Activated gamma-delta T cell treated with Interleukin-2 at 50 U/mL for 16 hours (primary cell): ENCODE results near the gene HIF1AN.

Experiments
- DNase-seq: peaks from one replicate; pipeline ENCODE4 v3.0.0-alpha.2; 2020

The HIF1AN gene

DNA sequence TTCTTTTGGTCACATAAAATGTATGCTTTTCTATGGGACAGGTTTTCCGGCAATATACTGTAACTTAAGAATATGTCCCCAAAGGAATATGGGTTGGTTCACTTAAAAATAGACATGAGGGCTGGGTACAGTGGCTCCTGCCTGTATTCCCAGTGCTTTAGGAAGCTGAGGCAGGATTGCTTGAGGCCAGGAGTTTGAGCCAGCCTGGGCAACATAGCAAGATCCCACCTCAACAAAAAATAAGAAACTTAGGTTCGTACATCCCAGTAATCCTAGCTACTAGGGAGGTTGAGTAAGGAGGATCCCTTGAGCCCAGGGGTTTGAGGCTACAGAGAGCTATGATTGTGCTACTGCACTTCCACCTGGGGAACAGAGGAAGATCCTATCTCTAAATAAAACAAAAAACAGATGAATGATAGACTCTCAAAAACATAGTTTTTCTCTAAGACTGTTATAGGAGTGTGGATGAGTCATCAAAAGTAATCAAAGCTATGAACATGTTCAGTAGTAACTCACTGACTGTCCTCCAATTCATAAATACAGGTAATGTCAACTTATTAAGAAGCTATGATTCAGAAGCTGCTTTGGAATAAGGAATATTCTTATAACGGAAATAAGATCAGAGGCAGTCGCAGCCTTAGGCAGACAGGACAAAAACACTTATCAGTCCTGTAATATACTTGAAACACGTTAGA lies 13.5 kb upstream of the HIF1AN start:
- DNase-seq, result no peak

DNA sequence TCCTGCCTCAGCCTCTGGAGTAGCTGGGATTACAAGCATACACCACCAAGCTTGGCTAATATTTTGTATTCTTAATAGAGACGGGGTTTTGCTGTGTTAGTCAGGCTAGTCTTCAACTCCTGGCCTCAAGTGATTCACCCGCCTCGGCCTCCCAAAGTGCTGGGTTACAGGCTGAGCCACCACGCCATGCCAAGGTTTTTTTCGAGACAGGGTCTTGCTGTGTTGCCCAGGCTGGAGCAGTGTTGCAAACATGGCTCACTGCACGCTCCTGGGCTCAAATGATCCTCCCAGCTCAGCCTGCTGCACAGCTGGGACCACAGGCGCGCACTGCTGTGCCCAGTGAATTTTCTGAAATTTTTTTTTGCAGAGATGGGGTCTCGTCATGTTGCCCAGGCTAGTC lies 12.8 kb upstream of the HIF1AN start:
- no peak for DNase-seq

DNA sequence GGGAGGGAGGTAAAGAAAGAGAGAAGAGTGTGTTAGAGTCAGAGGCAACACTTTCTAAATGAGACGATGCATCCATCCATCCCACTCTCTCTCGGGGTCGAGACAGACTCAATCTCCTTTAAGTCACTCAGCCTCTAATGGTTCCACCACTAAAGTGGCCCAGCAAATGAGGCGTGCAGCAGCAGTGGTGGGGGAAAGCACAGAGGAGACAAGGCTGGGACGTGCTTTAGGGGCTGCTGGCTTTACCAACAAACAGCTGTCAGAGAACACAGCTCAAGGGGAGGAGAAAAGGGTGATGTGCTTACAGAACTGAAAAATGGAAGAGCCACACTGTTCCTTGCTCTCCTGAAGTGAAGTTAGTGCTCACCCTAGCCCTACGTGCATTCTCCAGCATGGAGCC lies 11.5 kb upstream of the HIF1AN start:
- no peak for DNase-seq

DNA sequence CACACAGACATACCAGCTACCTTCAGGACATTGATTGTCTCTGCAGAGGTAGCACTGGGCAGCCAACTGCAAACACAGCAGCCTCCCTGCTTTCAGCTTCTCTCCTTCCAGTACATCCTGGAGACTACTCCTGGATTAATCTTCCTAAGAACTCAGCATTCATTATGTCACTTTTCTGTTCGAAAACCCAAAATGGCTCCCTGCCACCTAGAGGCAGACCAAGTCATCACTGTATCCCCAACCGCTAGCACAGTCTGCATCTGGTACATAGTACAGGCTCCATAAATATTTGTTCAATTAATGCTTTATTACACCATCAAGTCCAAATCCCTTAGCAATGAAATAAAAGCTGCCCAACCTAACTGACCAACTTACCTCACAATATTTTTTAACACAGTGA lies 11.1 kb upstream of the HIF1AN start:
- DNase-seq, result no peak

DNA sequence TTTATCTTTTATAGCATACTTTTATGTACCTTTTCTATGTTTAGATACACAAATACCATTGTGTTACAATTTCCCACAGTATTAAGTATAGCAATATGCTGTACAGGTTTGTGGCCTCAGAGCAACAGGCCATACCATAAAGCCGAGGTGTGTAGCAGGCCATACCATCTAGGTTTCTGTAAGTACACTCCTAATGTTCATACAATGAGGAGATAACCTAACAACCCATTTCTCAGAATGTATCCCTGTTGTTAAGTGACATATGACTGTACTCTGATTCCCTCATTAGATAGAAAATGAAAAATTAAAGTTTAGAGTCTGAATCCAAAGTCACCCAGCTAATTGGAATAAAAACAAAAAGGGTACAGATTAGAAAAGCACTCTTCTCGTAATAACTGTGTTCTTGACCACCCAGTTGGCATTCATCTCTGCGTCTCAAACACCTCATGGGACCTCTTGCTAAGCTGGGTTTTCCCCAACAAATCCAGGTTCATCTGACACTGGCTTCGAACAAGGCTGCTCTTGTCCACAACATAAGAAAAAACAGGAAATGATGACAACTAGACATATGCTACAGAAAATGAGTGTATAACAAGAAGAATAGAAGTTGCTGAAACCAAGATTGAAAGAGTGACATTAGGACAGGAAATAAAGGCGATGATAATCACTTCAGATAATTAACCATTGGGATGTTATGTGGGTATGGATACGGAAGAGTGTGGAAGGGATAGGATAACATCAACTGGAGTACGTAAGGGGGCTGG lies 7.4 kb upstream of the HIF1AN start:
- DNase-seq, result no peak

DNA sequence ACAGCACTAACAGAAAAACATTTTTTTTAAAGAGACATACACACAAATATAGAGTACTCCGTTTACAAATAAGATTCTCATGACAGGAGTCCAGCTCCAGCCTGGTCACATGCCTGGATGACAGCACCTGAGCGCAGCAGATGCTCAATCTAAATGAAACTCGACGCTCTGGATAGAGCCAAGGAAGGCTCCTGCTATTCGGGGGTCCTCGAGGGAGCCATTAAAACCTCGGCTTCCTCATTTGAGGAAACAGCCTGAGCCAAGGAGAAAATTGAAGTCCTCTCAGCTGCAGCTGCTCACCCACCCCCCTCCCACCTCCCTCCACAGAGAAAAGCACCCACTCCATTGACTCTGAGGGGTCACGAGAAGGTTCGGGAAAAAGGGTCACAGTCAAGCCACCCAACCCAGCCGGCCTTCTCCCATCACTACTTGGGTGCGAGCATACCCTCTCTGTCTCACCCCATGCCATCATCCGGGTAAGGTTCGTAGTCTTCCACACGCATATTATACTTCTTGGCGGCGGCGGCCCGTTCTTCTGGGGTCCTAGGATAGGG lies 6.7 kb upstream of the HIF1AN start:
- DNase-seq, result no peak

DNA sequence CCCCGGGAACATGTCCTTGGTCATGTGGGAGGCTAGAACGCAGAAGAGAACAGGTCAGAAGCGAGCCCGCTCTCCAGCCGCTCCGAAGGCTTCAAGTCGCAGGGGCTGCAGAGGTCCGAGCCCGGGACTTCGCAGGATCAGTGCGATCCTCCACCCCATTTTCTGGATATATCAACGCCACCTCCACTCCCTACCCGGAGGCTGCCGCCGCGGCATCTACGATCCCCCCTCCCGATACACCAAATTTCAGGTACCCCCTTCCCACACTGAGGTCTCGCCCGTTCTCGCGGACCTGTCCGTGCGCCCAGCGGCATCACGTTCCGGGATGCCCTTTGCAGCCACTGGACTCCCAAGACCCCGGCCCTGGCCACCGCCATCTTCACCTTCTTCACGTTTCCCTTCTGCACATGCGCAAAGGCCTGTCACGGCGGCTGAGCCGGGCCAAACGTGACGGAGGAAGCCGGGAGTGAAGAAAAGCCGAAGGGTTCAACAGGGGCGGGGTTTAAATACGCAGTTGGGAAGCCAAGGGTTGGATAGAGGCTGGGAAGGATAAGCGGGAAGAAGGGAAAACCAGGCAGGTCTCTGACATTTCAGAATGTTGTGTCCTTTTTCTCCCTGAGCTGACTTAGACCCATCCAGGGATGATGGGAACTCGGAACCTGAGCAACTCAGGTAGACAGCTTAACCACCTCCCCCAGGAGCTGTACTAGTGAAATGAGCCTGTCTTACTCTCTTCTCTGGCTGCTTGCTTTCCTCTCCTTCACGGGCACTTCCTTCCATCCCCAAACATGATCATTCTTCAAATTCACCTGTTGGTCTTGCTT lies 6.1 kb upstream of the HIF1AN start, which contains the start of gene NDUFB8:
Gene NDUFB8 (minus strand): TSS at position 397 of the 824 bp plus-strand sequence. CDS start 20 bp downstream, at position 377.
- DNase-seq, result peak; percentile 83

DNA sequence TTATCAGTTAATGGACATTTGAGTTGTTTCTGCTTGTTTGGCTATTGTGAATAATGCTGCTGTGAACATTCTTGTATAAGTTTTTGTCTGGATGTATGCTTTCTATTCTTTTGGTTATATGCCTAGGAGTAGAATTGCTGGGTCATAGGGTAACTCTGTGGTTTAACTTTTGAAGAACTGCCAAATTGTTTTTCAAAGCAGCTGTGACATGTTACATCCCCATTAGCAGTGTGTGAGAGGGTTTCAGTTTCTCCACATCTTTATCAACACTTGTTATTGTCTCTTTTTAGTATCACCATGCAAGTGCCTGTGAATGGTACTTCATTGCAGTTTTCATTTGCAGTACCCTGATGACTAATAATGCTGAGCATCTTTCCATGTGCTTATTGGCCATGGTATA lies 4.0 kb upstream of the HIF1AN start:
- DNase-seq, result no peak

DNA sequence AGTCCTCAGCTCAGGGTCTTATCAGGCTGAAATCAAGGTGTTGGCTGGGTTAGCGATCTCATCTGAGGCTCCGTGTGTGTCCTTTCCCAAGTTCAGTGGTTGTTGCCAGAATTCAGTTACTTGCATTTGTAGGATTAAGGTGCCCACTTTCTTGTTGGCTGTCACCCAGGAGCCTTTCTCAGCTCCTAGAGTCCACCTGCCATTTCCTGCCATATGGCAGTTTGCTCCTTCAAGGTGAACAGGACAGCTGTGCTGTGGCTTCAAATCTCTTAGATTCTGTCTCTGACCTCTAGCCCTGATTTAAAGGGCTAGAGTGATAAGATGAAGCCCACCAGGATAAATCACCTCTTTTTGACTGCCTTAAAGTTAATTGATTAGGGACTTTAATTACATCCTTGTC lies 1.0 kb upstream of the HIF1AN start:
- no peak for DNase-seq

DNA sequence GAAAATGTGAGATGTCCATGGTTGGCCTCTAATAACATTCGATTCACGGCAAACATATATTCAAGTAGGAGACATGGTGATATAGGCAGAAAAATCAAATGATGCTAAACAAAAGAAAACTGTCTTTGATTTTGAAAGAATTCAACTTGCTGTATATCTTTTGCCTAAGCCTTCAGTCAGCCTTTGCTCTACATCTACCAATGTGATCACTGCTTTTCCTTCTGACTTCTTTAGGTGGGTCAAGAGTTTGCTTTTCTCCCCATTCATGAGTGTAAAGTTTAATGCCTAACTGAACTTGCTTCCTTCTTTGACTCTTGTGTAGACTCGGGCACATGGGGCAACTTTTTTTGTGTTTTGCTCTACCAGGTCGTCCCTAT lies 417 bp upstream of the HIF1AN start:
- no peak for DNase-seq

DNA sequence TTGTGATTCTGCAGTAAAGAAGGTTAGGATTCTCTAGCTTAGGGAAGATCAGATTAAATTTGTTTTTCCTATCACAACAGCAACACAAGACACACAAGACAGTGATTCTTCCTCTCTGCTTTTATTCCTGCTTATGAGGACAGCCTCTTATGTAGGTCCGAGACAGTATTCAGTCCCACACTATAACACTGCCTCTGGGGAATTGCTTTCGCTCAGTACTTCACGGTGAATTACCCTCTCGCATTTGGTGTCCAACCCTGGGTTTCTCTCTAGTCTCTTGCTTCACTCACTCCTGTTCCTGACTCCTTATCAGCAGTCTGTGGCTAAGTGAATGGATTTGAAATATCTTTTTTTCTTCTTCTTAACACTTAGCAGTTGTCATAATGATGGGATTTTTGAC lies 1.7 kb downstream of the HIF1AN start:
- no peak for DNase-seq

DNA sequence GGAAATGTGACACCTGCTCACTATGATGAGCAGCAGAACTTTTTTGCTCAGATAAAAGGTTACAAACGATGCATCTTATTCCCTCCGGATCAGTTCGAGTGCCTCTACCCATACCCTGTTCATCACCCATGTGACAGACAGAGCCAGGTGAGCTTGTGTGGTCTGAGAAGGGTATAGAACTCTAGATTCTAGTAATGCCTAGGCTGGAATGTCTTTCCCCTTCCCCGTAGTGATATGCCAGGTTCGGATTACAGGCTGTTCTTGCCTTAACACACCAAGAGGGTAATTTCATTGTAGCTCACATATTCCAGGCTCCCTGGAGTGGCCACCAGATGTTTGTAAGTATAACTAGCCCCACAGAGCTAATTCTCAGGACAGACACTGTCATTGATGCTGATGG lies 9.2 kb downstream of the HIF1AN start:
- DNase-seq, result no peak

DNA sequence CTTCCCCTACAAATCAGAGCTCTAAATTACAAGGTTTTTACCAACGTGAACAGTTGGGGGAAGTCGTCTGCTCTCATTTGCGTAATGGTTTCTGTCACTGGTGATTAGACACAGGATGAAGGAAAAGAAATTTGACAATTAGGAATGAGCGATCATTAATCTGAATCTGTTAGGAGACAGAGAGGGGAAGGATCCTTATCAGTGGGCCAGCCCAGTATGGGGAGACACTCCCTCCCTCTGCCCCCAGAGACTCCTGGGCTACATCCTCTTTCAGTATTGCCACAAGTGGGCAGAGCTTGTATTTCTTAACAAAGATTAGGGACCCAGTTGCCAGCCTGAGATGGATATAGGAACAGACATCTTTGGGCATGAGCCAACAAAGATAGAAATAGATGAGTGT lies 15.5 kb downstream of the HIF1AN start:
- no peak for DNase-seq

DNA sequence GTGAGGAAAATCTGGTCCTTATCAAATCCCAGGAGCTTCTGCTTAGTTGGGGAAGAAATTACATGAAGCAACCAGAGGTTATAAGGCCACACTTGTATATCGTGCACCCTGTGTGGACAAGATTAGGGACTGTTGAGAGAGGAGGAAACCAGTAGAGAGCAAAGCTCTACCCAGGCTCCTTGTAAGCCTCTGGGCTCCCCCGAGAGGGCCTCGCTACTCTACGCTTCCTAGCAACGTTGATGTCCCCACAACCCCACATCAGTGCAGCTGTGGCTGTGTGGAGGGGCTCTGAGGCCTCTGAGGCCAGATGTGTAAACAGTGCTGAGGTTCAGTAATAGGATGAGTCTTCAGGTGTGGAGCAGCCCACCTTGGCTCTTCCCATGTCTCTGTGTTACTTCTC lies 16.0 kb downstream of the HIF1AN start:
- DNase-seq, result no peak

DNA sequence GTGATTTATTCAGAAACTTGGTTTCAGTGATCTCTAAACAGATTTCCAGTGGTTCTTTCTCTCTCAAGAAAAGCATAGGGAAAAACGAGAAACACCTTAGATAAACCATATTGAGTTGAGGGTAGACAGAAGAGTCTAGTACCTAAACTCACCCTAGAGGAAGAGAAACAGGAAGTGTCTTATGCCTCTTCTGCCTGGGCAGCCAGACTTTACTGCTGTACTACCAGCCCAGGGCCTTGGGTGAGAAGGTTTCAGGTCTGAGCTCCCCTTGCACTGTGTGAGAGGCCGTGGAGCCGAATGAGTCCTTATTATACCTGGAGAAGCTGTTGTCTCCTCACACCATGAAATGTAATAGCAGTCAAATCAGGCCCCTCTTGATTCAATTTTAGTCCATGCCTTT lies 18.2 kb downstream of the HIF1AN start:
- DNase-seq, result no peak

DNA sequence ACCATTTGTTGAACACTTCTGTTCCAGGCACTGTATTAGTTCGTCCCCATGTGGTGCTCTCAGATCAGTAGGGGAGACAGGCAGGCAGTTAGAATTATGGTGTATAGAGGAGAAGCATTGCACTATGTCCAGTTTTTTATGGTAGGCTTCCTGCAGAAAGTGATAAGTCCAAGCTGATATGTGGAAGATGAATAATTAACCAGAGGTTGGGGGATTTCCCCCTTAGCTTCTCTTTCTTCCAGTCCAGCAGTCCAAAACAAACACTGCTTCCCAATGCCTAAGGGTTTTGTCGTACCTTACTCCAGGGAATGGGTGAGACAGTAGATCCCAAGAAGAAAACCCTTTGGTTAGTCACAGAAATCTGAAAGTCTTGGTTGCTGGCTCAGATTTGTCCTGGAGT lies 19.2 kb downstream of the HIF1AN start:
- no peak for DNase-seq

DNA sequence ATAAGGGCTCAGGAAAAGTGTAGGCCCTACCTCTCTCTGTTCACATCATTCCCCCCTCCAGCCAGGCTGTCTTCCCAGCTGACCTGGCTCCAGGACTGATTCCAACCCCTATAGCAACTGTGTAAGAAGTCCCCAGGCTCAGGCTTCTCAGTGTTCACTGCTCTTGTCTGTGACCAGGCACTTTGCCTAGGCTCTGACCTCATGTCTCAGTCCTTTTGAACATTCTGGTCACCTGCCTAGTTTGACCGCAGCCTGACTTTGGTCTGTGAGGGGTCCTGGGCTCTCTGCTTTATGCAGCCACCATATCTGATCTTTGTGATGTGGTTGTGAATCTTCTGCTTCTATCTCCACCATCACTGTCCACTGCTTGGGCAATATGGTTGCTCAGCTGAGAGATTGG lies 24.5 kb downstream of the HIF1AN start:
- no peak for DNase-seq

DNA sequence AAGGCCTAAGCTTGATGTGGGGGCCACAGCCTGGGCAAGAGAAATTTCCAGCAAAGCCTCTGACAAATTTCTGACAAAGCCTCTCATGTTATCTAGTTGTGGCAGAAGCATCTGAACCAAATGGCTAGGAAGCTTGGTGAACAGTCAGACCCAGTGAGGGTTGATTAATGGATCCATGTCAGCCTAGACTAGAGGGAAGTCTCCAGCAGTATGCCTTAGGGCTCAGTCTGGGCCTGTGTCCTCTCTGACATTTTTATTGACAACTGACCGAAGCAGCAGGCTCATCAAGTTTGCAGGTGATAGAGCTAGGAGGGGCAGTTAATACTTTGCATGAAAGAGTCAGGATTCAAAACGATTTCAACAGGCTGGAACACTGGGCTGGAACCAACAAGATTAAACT lies 25.3 kb downstream of the HIF1AN start:
- DNase-seq, result no peak

DNA sequence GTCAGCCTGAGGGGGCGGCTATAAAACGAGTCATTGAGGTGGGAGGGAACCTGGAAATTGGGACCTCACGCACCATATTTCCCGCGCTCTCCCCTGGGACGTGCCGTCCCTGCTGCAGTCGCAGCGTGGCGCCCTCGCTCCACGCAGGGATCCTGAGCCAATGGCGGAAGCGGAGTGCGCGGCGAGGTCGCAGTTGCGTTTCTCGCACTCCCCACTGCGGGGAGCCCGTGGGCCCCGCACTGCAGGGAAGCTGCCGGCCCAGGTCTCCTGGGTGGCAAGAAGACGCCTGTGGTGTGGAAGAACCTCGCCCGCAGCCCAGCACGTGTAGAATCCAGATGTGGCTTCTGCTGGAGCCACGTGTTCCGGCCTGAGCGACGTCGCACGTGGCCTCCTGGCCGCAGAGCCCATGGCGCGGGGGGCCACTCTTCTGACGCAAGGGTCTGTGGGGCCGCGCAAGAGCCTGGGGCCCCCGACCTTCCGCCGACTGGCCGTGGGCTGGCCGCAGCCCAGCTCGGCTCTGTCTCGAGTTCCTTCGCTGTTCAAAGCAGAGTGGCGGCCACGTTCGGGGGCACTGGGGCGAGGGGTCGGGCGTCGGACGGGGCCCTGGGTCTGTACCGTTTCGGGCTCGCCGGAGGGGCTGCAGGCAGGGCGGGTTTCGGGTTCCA lies 26.4 kb downstream of the HIF1AN start:
- DNase-seq, result peak; percentile 64

DNA sequence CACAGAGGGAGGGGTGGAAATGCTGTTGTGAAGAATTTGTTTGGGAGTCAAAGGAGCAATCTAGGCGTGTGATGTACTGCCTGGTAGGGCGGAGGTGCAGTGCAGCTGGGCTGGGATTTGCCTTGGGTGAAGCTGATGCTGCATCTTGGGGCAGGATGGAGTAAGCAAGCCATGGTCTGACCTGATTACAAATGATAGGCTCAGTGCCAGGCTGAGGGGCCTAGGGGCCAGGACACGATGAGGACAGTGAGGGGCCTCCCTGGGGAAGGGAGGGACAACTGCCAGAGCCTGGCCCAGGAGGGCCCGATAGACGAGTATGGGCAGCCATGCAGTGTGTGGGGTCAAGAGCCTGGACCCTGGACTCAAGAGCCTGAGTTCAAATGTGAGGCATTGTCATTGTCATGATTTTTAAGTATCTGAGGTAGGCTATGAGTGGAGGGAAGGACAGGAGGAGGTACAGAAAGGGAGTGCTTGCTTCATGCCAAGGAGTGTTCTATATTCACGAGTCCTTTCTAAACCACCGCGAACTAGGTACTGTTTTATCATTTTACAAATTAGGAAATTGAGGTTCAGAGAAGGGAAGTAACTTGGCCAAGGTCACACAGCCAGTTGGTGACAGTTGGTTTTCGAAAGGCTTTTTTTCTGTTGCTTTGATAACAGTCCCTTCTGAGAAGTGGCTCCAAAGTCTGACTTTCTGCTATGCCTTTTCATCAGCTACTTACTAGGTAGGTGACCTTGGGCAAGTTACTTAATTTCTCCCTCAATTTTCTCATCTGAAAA lies 29.7 kb downstream of the HIF1AN start:
- DNase-seq, result no peak

DNA sequence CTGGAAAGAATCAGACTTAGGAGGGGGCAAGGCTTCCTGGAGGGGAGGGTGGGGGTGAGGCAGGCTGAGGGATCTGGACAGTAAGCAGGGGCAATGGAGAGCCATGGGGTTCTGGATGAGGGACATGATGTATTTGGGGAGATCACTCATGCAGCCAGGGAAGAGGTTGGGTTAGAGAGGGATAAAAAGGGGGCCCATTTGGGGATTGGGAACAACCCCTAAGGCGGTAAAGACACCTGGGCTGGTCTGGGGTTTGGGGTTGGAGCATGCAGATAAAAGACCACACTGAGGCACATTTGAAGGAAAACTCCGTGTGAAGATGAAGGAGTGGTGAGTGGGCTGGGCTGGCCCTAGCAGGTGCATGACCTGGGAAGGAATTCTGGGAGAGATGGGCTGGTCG lies 30.8 kb downstream of the HIF1AN start:
- DNase-seq, result no peak

DNA sequence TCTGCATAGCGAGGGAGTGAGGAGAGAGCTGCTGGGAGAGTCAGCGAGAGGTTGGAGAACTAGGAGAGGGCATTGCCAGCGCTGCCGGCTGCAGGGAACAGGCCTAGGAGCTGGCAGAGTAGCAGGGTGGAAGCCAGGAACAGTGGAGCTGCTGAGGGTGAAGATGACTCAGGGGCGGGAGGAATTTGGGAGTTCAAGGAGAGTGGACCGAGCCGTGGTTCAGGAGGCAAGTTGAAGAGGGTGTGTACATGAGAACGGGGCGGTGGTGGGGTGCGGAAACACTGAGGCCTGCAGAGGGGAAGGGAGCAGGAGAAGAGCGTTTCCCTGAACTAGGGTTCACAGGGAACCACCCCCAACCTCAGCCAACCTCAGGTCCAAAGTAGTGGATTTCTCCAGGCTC lies 31.5 kb downstream of the HIF1AN start:
- DNase-seq, result no peak
